DND-41 (cell line): ENCODE results near the gene SMIM35.

Source experiments
- ATAC-seq: fragments of 200-7000 bp; cut with Tn5 transposase; 3 replicates; pipeline ENCODE4 v1.9.1; 2021; ENCODE audit warnings: low read depth; ENCODE audit not compliant: insufficient read depth
- DNase-seq: peaks from one replicate; pipeline ENCODE4 v3.0.0-alpha.2; 2020
- H2AFZ ChIP-seq: 2 replicates; pipeline ENCODE4 v1.6.0; 2012; ENCODE audit warnings: low read depth, low read length
- H3K27ac ChIP-seq: 2 replicates; pipeline ENCODE4 v1.5.1; 2012; ENCODE audit warnings: low read length, inconsistent platforms
- H3K27me3 ChIP-seq: fragments of 200-600 bp; sonication (generic); 2 replicates; pipeline ENCODE4 v1.6.0; 2012; ENCODE audit warnings: low read length, mild to moderate bottlenecking, inconsistent platforms; ENCODE audit not compliant: insufficient read depth, poor library complexity
- H3K36me3 ChIP-seq: 2 replicates; pipeline ENCODE4 v1.5.1; 2012; ENCODE audit warnings: low read length, inconsistent platforms; ENCODE audit not compliant: insufficient read depth
- H3K4me1 ChIP-seq: 2 replicates; pipeline ENCODE4 v1.5.1; 2012; ENCODE audit warnings: mild to moderate bottlenecking, low read length; ENCODE audit not compliant: insufficient read depth
- H3K4me2 ChIP-seq: 2 replicates; pipeline ENCODE4 v1.6.0; 2012; ENCODE audit warnings: mild to moderate bottlenecking, moderate library complexity, low read length, inconsistent platforms; ENCODE audit not compliant: insufficient read depth
- H3K4me3 ChIP-seq, 2 experiments: fragments of 200-600 bp in 1 of 2; shearing (Covaris generic) in 1 of 2; 2 replicates each; pipeline ENCODE4 v1.5.1; 2012 to 2016; ENCODE audit warnings: inconsistent platforms in 2 of 2, low read length in 2 of 2, mild to moderate bottlenecking in 2 of 2, low read depth in 1 of 2, moderate library complexity in 1 of 2
- H3K79me2 ChIP-seq: 2 replicates; pipeline ENCODE4 v1.6.0; 2012; ENCODE audit warnings: low read length, inconsistent platforms; ENCODE audit not compliant: insufficient read depth
- H3K9ac ChIP-seq: 2 replicates; pipeline ENCODE4 v1.6.0; 2012; ENCODE audit warnings: low read depth, mild to moderate bottlenecking, inconsistent platforms, low read length, moderate library complexity
- H3K9me3 ChIP-seq: 2 replicates; pipeline ENCODE4 v1.5.1; 2012; ENCODE audit warnings: low read length, moderate library complexity, mild to moderate bottlenecking, inconsistent platforms; ENCODE audit not compliant: insufficient read depth, severe bottlenecking
- H4K20me1 ChIP-seq: 2 replicates; pipeline ENCODE4 v1.6.0; 2012; ENCODE audit warnings: low read length; ENCODE audit not compliant: insufficient read depth
- EZH2 ChIP-seq: IDR thresholded peaks from 3 replicates; pipeline ENCODE4 v1.6.1; 2012; ENCODE audit warnings: borderline replicate concordance, low read depth, mild to moderate bottlenecking, moderate library complexity, low read length, inconsistent platforms; ENCODE audit not compliant: severe bottlenecking
- TF ChIP-seq, protein P1 (sequence below): IDR thresholded peaks from 2 replicates; pipeline ENCODE4 v1.5.1; 2012; ENCODE audit warnings: borderline replicate concordance, low read length, moderate library complexity, mild to moderate bottlenecking; ENCODE audit not compliant: poor library complexity, severe bottlenecking; ENCODE audit errors: extremely low read depth

SMIM35 gene

DNA sequence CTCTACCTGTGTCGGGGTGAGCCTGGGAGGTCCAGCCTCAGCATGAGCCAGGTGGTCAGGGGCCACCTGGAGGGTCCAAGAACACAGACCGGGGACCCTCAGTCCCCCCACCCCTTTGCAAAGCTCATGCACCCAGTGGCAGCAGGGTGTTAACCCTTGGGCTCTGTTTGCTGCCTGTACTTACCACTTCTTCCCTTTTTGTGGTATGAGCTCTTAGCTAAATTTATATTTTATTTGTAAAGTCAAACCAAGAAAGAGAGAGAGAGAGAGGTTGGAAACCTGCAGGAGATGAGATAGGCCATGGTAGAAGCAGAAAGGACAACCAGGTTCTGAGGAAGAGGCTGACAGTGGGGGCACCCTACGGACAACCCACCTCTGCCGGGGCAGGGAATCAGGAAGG lies 70.7 kb downstream of the SMIM35 start:
- H3K4me2 ChIP-seq = no peak overlapping the region
- TF ChIP-seq, protein P1, sequence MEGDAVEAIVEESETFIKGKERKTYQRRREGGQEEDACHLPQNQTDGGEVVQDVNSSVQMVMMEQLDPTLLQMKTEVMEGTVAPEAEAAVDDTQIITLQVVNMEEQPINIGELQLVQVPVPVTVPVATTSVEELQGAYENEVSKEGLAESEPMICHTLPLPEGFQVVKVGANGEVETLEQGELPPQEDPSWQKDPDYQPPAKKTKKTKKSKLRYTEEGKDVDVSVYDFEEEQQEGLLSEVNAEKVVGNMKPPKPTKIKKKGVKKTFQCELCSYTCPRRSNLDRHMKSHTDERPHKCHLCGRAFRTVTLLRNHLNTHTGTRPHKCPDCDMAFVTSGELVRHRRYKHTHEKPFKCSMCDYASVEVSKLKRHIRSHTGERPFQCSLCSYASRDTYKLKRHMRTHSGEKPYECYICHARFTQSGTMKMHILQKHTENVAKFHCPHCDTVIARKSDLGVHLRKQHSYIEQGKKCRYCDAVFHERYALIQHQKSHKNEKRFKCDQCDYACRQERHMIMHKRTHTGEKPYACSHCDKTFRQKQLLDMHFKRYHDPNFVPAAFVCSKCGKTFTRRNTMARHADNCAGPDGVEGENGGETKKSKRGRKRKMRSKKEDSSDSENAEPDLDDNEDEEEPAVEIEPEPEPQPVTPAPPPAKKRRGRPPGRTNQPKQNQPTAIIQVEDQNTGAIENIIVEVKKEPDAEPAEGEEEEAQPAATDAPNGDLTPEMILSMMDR = no peak
- TF ChIP-seq EZH2 = no peak
- DNase-seq = no peak
- no peaks in the 10 kb centered on the region for H3K79me2 ChIP-seq
- no peak overlapping the region for H3K27ac ChIP-seq
- no peak for ATAC-seq
- peaks cover 12% of the 10 kb centered on the region for H3K9me3 ChIP-seq
- H3K36me3 ChIP-seq = no peaks in the 10 kb centered on the region
- no peaks in the 10 kb centered on the region for H4K20me1 ChIP-seq
- no peaks in the 10 kb centered on the region for H3K4me1 ChIP-seq
- H2AFZ ChIP-seq = no peak overlapping the region
- H3K4me3 ChIP-seq = no peak overlapping the region
- H3K9ac ChIP-seq = no peak overlapping the region
- H3K27me3 ChIP-seq = no peaks in the 10 kb centered on the region

DNA sequence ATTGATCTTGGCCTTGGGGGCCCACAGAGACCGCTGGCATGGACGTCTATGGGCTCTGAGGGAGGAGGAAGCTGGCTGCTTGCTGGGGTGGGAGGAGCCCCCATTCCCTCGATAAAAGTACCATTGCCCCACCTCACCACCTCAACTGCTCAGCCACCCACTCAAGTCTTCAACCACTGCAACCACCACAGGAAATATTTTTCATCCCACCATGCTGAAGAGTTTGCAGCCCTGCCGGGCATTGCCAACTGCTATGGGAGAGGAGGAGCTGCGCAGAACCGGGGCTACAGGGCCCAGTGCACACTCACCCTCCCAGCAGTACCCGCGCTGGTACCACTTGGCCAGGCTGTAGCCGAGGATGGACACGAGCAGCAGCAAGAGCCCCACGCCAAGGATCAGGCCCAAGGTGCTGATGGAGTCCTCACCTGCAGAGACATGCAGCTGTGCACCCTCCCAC lies 71.3 kb downstream of the SMIM35 start:
- H3K4me3 ChIP-seq = no peak overlapping the region
- no peaks in the 10 kb centered on the region for H3K4me1 ChIP-seq
- peaks cover 12% of the 10 kb centered on the region for H3K9me3 ChIP-seq
- H3K27ac ChIP-seq = no peak overlapping the region
- ATAC-seq = no peak
- no peak overlapping the region for H3K9ac ChIP-seq
- no peaks in the 10 kb centered on the region for H4K20me1 ChIP-seq
- H3K4me2 ChIP-seq = no peak overlapping the region
- no peaks in the 10 kb centered on the region for H3K79me2 ChIP-seq
- no peaks in the 10 kb centered on the region for H3K36me3 ChIP-seq
- TF ChIP-seq, protein P1 = no peak
- TF ChIP-seq EZH2 = no peak
- H2AFZ ChIP-seq = no peak overlapping the region
- no peaks in the 10 kb centered on the region for H3K27me3 ChIP-seq
- no peak for DNase-seq

DNA sequence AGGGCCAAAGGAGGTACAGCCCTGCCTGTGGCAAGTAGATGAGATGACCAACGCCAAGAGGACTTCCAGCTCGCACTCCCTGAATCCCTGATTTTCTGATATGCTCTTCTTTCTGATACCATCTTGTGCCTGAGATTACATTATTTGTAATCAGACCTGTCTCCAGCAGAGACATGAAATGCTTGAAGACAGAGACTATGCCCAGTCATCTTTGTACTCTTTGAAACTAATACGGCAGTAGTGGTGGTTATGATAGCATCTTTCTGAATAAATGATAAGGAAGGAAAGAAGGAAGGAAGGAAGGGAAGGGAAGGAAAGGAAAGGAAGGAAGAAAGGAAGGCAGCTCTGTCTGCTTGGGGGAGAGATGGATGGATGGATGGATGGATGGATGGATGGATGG lies 72.7 kb downstream of the SMIM35 start:
- no peaks in the 10 kb centered on the region for H4K20me1 ChIP-seq
- no peaks in the 10 kb centered on the region for H3K79me2 ChIP-seq
- H3K27me3 ChIP-seq = no peaks in the 10 kb centered on the region
- H3K4me2 ChIP-seq = no peak overlapping the region
- peaks cover 12% of the 10 kb centered on the region for H3K9me3 ChIP-seq
- TF ChIP-seq, protein P1 = no peak
- TF ChIP-seq EZH2 = no peak
- H3K36me3 ChIP-seq = no peaks in the 10 kb centered on the region
- H3K9ac ChIP-seq = no peak overlapping the region
- no peak for ATAC-seq
- DNase-seq = no peak
- no peak overlapping the region for H2AFZ ChIP-seq
- no peak overlapping the region for H3K4me3 ChIP-seq
- no peaks in the 10 kb centered on the region for H3K4me1 ChIP-seq
- H3K27ac ChIP-seq = no peak overlapping the region
